Ascending aorta (tissue), 2 donors: ENCODE data around the gene SPRR1A. TPM values are rescaled to one million over a fixed set of nuclear protein-coding genes. Genes with fewer than 3 reads are reported as not detected.
"Not testable (repeated sequence)": the region's sequence is repeated elsewhere in the genome, so short reads cannot be mapped to it uniquely, and the experiment has no call there.

ENCODE experiments used
- DNase-seq, 2 donors: peaks; one replicate each; pipeline ENCODE4 v3.0.0-alpha.2; 2019; ENCODE audit warnings: low spot score in 2 of 2
- H3K27ac ChIP-seq, 2 donors: fragments of 200-600 bp; sonication (generic); one replicate each; pipeline ENCODE4 v1.5.1; 2016 to 2017; ENCODE audit warnings: mild to moderate bottlenecking in 1 of 2
- H3K27me3 ChIP-seq: fragments of 200-600 bp; sonication (generic); one replicate; pipeline ENCODE4 v1.5.1; 2017
- H3K36me3 ChIP-seq, 2 donors: fragments of 200-600 bp; sonication (generic); one replicate each; pipeline ENCODE4 v1.5.1; 2016
- H3K4me1 ChIP-seq, 2 donors: fragments of 200-600 bp; sonication (generic); one replicate each; pipeline ENCODE4 v1.5.1; 2016 to 2017; ENCODE audit warnings: mild to moderate bottlenecking in 1 of 2
- H3K4me3 ChIP-seq, 2 donors: fragments of 200-600 bp; sonication (generic); one replicate each; pipeline ENCODE4 v1.5.1; 2016 to 2017; ENCODE audit warnings: mild to moderate bottlenecking in 1 of 2
- H3K9me3 ChIP-seq, 2 donors: fragments of 200-600 bp; sonication (generic); one replicate each; pipeline ENCODE4 v1.5.1; 2016
- intact Hi-C: fragments of 100-400 bp; cut with DNase I; formaldehyde crosslinking; loops from one replicate; pipeline ENCODE4 v1.15.1; 2023
- total RNA-seq: library from RNA; depleted of rRNA; stranded (reverse); fragments of >200 nt; gene quantifications from one replicate; pipeline ENCODE4 v1.1.0, GENCODE V29; 2016
- TF ChIP-seq, protein P1 (sequence below), 3 experiments: fragments of 200-600 bp in 2 of 3; fragments of 450-650 bp in 1 of 3; sonication (generic) in 2 of 3; IDR thresholded peaks; one replicate each; pipeline ENCODE4 v1.5.1; 2016 to 2019; ENCODE audit warnings: antibody characterized with exemption in 3 of 3, mild to moderate bottlenecking in 1 of 3, moderate library complexity in 1 of 3

SPRR1A gene
- total RNA-seq, 1 donor from 2014 or later, result not detected

DNA sequence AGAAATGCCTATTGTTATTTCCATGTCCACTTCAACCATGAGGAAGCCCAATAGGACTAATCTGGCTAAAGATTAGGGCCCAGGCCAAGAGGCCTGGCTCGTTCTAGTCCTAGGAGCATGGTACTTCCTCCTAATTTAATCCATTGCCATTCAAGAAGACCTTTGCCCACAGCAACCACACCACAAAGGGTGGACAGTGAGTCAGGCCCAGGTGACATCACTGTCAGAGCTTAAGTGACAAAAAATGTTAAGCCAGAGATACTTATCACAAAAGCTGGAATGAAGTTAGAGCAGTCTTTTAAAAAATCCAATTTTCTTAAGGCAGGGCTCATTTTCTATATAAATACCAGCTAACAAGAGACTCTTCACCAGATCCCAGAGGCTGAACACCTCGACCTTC lies 17.5 kb downstream of the SPRR1A start, which contains the start of gene SPRR3:
SPRR3 (plus strand) TSS at position 368 of the 400 bp plus-strand sequence. CDS start 1,272 bp downstream, outside the sequence.
- no peak within 1 kb of the TSS for H3K27ac ChIP-seq
- no peaks in the 10 kb centered on the region for H3K9me3 ChIP-seq
- no peaks in the 10 kb centered on the region for H3K4me1 ChIP-seq
- TF ChIP-seq, protein P1, sequence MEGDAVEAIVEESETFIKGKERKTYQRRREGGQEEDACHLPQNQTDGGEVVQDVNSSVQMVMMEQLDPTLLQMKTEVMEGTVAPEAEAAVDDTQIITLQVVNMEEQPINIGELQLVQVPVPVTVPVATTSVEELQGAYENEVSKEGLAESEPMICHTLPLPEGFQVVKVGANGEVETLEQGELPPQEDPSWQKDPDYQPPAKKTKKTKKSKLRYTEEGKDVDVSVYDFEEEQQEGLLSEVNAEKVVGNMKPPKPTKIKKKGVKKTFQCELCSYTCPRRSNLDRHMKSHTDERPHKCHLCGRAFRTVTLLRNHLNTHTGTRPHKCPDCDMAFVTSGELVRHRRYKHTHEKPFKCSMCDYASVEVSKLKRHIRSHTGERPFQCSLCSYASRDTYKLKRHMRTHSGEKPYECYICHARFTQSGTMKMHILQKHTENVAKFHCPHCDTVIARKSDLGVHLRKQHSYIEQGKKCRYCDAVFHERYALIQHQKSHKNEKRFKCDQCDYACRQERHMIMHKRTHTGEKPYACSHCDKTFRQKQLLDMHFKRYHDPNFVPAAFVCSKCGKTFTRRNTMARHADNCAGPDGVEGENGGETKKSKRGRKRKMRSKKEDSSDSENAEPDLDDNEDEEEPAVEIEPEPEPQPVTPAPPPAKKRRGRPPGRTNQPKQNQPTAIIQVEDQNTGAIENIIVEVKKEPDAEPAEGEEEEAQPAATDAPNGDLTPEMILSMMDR (IDR thresholded peaks at IDR 0.05), result no peak
- no peak for DNase-seq
- H3K27me3 ChIP-seq, result no peaks in the 10 kb centered on the region
- H3K36me3 ChIP-seq, result no peaks in the 10 kb centered on the region
- H3K4me3 ChIP-seq, result no peak within 1 kb of the TSS
- intact Hi-C loops, result no loop called here

DNA sequence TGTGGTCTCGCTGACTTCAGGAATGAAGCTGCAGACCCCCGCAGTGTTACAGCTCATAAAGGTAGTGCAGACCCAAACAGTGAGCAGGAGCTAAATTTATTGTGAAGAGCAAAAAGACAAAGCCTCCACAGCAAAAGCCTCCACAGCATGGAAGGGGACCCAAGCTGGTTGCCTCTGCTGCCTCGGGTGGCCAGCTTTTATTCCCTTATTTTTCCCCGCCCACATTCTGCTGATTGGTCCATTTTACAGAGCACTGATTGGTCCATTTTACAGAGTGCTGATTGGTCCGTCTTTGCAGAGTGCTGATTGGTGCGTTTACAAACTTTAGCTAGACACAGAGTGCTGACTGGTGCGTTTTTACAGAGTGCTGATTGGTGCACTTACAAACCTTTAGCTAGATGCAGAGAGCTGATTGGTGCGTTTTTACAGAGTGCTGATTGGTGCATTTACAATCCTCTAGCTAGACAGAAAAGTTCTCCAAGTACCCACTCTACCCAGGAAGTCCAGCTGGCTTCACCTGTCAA lies 27.4 kb downstream of the SPRR1A start:
- H3K27me3 ChIP-seq, H3K36me3 ChIP-seq, DNase-seq, H3K4me3 ChIP-seq, H3K4me1 ChIP-seq, H3K9me3 ChIP-seq, intact Hi-C loops, H3K27ac ChIP-seq: not testable (repeated sequence)

DNA sequence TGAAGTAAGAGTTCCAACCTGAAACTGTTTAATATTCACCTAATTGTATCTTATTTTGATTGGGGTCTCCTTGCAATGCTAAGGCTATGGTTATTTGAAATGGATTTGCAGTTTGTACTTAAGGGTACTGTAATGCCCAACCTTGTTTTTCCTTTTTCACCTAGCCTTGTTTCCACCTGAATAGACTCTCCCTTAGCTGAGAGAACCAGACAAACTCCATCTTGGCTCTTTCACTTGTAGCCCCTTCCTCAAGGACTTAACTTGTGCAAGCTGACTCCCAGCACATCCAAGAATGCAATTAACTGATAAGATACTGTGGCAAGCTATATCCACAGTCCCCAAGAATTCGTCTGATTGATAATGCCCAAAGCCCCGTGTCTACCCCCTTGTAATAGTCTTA lies 37.9 kb downstream of the SPRR1A start:
- H3K4me3 ChIP-seq, H3K9me3 ChIP-seq, H3K4me1 ChIP-seq, DNase-seq, H3K27ac ChIP-seq, H3K27me3 ChIP-seq, H3K36me3 ChIP-seq, intact Hi-C loops: not testable (repeated sequence)

DNA sequence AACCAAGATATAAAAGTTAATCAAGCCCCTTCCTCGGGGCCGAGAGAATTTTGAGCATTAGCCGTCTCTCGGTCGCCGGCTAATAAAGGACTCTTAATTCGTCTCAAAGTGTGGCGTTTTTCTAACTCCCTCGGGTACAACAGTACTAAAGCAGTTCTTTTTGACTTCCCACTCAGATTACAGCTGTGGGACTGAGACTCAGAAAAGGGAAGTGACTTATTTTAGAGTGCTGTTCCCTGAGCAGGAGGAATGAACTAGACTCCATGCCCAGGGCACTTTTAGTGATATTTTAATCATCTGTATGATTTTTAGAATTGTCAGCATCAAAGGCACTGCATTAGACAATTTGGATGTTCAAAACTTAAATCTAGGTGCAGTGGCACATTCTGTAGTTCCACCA lies 38.5 kb downstream of the SPRR1A start:
- H3K4me1 ChIP-seq, H3K27ac ChIP-seq, H3K4me3 ChIP-seq, H3K27me3 ChIP-seq, H3K9me3 ChIP-seq, intact Hi-C loops, DNase-seq, H3K36me3 ChIP-seq: not testable (repeated sequence)

DNA sequence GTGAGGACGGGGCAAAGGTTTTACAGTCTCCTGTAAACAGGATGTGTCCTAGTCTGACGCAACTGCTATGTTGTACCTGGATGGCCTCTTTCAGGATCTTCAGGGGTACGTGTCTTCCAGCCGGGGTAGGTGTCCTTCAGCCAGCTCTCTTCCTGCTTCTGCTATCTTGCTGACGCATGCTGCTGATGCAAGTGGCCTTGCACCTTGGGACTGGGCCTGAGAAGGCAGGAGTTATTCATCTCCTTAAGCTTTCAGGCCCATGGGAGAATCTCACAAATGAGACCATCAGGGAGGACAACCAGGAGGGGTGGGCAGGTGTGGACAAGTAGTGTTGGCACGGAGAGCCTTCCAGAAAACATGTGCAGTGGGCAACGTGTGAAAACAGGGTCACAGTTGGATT lies 39.2 kb downstream of the SPRR1A start:
- Histone ChIP-seq H3K9me3 (no peaks in the 10 kb centered on the region), H3K27me3 (no peaks in the 10 kb centered on the region), H3K27ac (no peak overlapping the region), H3K36me3 (no peaks in the 10 kb centered on the region), H3K4me1 (no peaks in the 10 kb centered on the region), H3K4me3 (no peak overlapping the region)
- intact Hi-C loops, result no loop called here
- TF ChIP-seq, protein P1 (IDR thresholded peaks at IDR 0.05), result no peak
- DNase-seq, result no peak

DNA sequence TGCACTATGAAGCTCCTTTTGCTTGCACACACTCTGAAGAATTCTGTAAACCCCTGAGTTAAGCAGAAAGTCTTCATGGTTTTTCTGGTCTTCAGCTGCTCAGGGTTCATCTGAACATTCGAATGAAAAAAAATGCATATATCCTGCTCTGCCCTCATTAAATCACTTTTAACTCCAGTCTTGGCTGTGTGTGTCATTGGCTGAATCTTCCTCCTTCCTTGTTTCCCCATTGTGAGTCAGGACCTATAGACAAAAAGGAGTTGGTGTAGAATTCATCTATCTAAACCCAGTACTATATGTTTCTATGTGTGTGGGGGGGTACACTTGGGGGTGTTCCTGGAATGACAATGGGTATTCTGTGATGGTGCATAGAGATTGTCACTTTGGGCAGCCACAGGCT lies 40.5 kb downstream of the SPRR1A start:
- no peak for DNase-seq
- Histone ChIP-seq H3K4me1 (no peaks in the 10 kb centered on the region), H3K27ac (no peak overlapping the region), H3K36me3 (no peaks in the 10 kb centered on the region), H3K4me3 (no peak overlapping the region), H3K27me3 (no peaks in the 10 kb centered on the region), H3K9me3 (no peaks in the 10 kb centered on the region)
- TF ChIP-seq, protein P1 (IDR thresholded peaks at IDR 0.05), result no peak
- intact Hi-C loops, result no loop called here

DNA sequence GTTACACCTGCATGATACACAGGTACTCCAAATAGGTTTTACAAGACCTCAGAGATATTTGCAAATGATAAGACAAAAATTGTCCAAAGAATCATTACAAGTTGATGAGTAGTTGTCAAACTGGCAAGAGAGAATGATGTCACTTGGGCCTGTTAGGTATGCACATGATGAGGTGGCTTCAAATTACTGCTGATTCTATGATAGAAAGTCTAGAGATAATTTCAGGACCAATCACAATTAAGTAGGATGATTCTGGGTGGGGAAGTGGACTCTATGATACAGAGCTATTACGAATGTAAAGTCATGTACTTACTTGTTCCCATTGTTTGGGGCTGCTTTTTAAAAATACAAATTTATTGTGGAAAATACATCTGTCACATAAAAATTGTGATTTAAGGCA lies 41.9 kb downstream of the SPRR1A start:
- TF ChIP-seq, protein P1 (IDR thresholded peaks at IDR 0.05), result no peak
- H3K36me3 ChIP-seq, result no peaks in the 10 kb centered on the region
- no peaks in the 10 kb centered on the region for H3K4me1 ChIP-seq
- intact Hi-C loops, result no loop called here
- H3K27me3 ChIP-seq, result no peaks in the 10 kb centered on the region
- H3K4me3 ChIP-seq, result no peak overlapping the region
- no peak for DNase-seq
- no peaks in the 10 kb centered on the region for H3K9me3 ChIP-seq
- no peak overlapping the region for H3K27ac ChIP-seq
